Ovary (tissue), 3 donors: Measurements from ENCODE around the gene FARP2.

Experiments
- CTCF ChIP-seq, 3 donors: fragments of 450-650 bp in 2 of 3; fragments of 200-600 bp in 1 of 3; IDR thresholded peaks; one replicate each; pipeline versions ENCODE4 v1.5.1 to v1.8.0; 2016 to 2022; ENCODE audit warnings: antibody characterized with exemption in 3 of 3, mild to moderate bottlenecking in 1 of 3
- EP300 ChIP-seq: sonication (generic); formaldehyde crosslinking; IDR thresholded peaks from one replicate; pipeline ENCODE4 v1.6.1; 2017; ENCODE audit warnings: antibody characterized with exemption
- POLR2A ChIP-seq: fragments of 450-650 bp; IDR thresholded peaks from one replicate; pipeline ENCODE4 v1.6.1; 2017; ENCODE audit warnings: antibody characterized with exemption, mild to moderate bottlenecking, moderate library complexity
- donor health status: DM: no; HTN: no; CAD: no.

GRCh38 chr2:241329669-241330615, 26.1 kb upstream of the FARP2 start:
- TF ChIP-seq CTCF (IDR thresholded peaks at IDR 0.05) (no peak), POLR2A (no peak), EP300 (no peak)
